GM18870 (cell line): ENCODE results near the gene TRIM14.
A peak's percentile ranks its signal among the peaks of the same experiment; 100 is the strongest.
"Not testable (repeated sequence)": the region's sequence is repeated elsewhere in the genome, so short reads cannot be mapped to it uniquely, and the experiment has no call there.

ENCODE experiments used
- ATAC-seq: cut with Tn5 transposase; IDR thresholded peaks from one replicate; pipeline ENCODE4 v1.9.1; 2021; ENCODE audit warnings: moderate library complexity; ENCODE audit not compliant: unreplicated experiment

The TRIM14 gene

DNA sequence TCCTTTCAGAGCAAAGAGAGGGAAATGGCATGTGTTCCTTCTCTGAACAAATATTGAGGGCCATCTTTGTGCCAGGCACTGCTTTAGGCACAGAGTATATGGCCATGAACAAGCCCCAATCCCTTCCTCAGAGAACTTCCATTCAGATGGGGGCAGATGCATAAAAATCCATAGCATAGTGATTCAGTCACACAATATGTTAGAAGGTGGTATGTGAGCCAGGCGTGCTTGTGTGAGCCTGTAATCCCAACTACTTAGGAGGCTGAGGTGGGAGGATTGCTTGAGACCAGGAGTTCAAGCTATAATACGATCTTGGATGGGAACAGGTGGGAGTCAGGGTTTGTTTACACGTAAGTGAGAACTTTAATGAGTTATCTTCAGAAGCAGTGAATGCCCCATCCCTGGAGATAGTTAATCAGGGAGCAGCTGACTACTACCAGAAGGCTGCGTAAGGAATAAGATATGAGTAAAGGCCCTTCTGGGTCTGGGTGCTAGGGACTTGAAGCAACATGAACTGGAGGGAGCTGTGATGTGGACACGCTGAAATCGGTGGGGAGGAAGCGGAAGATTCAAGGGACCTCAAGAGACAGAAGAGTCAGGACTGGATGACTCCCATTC, 35.3 kb downstream of the TRIM14 start:
- ATAC-seq = no peak

DNA sequence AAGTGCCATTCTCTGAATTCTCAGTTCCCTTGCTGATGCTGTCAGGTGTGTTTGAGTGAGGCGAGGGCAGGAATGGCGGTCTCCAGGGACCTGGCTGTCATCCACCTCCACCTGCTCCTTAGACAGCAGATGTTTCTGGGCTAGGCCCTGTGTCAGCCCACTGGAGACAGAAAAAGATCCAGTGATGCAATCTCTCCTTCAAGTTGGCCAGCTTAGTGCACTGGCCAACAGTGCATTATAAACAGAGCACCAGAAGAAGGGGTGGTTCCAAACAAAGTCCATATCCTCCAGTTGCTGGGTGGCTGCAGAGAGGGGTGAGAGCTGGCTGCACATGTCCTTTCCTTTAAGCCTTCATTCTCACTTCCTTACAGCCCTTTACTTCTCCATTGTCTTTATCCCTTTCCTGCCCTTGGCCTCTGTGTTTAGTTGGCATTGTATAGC, 35.9 kb downstream of the TRIM14 start:
- ATAC-seq = no peak

DNA sequence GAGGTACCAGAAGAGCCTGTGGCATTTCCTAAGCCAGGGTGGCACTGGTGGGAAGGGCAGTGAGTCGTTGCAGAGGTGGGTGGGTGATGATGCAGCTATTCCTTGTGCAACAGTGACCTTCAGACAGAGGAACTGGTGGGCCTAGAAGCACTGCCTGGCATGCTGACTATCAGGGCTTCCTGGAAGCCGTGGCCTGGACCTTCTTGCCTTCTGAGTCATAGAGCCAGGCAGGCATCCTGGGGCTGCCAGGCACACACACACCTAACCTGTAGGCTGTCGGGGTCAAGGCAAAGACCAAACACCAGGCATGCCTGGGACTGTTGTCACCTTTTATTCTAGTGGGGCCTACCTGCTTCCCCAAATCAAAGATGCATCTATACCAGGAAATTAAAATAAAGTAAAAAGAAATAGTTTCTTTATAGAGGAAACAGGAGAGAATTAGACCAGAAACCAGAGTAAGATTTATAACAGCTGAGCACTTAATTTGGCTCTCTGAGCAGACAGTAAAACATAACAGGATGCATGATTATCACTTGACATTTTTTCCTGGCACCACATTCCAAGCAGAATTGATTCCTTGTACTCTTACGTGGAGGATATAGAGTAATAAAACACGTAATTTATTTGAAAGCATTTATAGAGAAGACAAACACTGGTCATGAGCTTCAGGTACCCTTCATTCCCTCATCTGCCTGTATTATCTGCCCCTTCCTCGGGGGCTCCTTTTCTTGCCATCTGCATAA, 37.4 kb downstream of the TRIM14 start:
- ATAC-seq = no peak

DNA sequence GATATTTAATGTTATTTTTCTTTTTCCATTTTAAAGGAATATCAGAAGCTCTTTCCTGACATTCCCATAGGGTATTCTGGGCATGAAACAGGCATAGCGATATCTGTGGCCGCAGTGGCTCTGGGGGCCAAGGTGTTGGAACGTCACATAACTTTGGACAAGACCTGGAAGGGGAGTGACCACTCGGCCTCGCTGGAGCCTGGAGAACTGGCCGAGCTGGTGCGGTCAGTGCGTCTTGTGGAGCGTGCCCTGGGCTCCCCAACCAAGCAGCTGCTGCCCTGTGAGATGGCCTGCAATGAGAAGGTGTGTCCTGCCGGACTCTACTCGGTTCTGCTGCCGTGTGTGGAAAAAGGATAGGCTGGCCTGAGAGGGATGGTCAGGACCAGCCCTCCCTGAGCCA, 38.2 kb downstream of the TRIM14 start:
- no peak for ATAC-seq

DNA sequence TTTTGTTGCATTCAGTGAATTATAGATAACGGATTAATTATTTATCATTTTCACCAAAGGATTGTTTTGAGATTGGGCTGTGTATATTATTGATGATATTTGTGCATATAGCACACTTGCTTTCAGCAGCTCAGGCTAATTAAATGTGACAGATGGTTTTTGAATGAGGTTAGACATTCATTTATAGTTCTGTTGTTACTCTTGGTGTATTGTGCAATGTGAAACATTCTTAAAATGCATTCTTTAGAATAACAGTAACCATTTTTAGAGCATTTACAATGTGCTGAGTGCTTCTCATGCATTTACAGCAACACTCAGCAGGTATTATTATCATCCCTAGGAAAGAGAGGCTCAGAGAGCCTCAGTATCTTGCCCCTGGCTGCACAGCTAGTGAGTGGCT, 38.7 kb downstream of the TRIM14 start:
- ATAC-seq = no peak

DNA sequence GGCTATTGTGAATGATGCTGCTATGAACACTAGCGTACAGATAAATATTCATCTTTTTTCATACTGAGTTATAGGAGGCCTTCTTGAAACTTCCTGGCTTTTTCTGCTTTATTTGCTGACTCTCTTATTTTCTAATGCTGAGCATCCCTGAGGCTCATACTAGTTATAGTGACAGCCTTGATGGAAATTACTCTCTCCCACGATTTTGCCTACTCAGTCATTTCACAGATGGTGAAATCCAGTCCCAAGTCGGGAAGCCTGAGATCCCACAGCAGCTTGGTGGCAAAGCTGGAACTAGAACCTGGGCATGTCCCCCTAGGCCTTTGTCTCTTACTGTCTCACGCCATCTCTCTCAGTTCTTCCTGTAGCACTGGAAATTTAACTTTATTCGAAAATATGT, 40.1 kb downstream of the TRIM14 start:
- no peak for ATAC-seq

DNA sequence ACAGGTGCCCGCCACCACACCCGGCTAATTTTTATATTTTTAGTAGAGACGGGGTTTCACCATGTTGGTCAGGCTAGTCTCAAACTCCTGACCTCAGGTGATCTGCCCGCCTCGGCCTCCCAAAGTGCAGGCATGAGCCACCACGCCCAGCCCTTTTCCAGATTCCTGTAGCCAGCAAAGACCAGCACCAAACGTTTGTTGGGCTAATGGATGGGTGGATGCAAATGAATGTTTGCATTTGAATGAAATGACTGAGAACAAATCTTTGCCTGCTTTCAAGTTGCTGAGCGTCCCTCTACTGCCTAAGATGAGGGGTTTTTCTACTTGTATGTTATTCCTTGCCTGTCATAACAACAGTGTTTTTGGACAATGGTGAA, 42.5 kb downstream of the TRIM14 start:
- not testable (repeated sequence) for ATAC-seq

DNA sequence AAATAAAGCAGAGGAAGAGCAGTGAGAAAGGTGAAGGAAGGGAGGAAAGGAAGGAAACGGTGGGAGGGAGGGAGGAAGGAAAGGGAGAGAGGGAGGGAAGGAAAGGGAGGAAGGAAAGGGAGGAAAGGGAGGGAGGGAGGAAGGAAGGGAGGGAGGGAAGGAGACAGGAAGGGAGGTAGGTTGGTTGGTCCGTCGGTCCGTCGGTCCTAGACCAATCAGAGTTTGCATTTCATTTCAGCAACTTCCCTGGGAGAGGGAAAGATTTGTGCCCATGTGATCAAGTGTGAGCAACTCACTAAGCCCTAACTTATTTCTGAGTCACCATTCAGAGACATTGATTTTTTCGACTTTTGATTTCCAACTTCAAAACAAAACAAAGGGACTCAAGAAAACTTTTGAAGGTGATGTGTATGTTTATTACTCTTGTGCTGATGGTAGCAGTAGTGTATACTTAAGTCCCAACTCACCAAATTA, 43.7 kb downstream of the TRIM14 start:
- ATAC-seq = no peak

DNA sequence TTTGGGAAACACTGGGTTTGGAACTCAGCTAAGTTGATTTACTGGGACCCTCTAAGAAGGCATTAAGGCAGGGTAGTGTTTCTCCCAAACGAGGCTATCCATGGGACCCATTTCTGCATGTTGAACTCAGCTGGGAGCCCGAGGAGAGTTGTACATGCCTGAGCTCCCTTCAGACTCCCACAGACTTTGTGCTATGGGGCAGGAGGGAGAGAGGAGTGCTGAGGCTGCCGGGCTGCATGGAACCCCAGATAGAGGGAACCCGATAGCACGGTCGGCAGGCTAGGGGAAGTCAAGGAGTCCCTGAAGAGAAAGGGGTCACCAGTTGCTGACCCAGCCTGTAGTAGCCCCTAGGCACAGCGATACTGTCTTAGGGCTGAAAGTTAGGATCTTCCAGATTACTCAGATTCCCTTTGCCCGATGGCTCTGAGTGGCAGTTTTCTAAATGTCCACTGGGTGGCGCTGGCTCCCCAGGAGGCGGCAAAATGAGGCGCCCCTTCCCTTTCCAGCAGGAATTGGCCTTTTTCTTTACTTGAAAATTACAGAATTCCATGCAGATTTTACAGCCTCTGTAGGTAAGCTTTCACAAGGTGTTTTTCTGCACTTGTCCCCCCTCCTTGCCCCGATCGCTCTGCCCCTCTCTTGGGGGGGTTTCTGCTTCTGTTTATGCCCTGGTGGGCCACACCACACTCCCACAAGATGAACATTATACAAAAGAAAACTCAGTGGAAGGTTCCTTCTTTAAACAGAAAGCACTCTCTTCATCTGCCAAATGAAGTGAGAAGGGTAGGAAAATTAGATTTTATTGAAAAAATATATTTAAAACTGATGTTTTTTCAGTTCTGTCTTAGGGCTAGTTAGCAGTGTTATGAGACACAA, 44.7 kb downstream of the TRIM14 start:
- ATAC-seq = no peak

DNA sequence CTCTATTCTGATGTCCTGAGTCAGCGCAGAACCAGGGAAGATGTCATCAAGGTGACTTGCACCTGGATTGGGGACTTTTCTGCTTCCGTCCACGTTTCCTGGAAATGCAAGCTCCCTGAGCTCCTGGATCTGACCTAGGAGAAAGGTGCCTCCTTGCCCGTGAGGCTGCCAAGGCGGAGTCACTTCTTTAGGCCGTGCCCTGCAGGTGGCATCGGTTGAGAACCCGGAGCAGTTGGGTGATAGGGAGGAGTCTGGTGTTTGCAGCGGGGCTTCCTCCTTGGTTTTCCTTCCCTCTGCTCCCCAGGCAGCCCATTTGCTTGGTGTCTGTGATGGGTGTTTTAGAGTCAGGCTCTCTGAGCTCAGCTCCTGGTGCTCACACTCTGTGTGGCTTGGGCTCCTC, 47.3 kb downstream of the TRIM14 start:
- ATAC-seq = no peak

DNA sequence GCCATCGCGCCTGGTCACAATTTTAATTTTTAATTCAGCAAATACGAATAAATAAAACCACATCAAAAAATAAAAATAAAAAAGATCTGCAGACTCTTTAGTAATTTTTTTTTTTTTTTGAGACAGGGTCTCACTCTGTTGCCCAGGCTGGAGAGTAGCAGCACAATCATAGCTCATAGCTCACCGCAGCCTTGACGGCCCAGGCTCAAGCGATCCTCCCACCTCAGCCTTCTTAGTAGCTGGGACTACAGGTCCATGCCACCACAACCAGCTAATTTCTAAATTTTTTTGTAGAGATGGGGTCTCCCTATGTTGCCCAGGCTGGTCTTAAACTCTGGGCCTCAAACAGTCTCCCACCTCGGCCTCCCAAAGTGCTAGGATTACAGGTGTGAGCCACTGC, 48.3 kb downstream of the TRIM14 start:
- ATAC-seq = no peak

DNA sequence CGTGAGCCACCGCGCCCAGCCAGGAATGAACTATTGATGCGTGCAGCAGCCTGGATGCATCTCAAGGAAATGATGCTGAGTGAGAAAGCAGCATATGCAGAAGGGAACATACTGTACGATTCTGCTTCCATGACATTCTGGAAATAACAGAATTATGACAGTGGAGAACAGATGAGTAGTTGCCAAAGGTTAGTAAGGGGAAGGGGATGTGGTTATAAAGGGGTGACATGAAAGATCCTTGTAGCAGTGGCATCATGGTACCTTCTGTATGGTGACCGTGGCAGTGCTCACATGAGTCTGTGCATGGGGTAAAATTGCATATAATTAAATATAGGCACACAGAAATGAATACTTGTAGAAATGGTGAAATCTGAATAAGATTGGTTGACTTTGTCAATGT, 49.5 kb downstream of the TRIM14 start:
- ATAC-seq = no peak

DNA sequence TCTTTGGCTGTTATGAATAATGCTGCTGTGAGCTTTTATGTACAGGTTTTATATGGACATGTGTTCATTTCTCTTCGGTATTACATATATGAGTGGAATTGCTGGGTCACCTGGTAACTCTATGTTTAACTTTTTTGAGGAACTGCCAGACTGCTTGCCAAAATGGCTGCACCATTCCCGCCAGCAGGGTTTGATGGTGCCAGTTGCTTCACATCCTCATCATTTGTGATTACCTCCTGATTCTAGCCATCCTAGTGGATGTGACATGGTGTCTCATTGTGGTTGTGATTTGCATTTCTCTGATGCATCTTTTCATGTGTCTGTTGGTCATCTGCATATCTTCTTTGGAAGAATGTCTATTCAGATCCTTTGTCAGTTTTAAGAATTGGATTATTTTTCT, 51.8 kb downstream of the TRIM14 start:
- no peak for ATAC-seq

DNA sequence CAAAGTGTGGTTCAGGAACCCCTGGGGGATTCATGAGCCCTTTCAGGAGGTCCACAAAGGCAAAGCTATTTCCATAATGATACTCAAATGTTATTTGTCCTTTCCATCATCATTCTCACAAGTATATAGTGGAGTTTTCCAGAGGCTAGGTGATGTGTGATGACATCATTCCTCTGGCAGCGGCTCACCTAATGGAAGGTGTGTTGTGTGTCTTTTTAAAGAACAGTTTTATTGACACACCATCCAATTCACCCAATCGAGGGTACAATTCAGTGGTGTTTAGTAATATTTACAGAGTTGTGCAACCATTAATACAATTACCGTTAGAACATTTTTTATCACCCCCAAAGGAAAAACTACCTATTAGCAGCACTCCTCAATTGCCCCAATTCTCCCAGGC, 52.8 kb downstream of the TRIM14 start:
- no peak for ATAC-seq

DNA sequence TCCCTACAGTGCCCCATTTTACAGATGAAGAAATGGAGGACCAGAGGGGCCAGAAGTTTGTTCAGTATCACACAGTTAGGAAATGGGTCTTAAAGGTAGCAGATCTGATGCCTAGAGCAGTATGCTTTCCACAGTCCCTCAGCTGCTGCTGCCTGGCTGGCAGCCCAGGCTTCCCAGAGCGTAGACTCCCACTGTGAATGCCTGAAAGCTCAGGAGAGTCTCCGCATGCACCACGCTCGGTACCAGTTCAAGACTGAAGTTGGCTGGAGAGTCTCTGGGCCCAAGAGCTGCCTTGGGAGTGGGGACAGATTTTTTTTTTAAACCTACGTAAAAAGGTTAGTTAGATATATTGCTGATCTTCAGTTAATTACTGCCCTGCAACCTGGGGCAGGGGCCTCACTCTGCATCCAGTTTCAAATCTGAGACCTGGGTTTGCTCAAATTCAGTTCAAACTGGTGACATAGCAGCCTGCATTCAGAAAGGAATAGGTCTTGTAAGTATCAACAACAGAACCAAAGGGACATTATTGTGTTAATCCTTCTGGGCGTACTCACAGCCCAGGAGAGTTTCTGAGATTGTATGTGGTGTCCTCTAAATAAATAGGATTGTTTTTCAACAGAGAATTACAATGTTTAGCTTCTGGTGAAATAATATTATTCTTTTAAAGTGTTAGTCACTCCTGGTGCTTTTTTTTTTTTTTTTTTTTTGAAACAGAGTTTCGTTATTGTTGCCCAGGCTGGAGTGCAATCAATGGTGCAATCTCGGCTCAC, 54.2 kb downstream of the TRIM14 start:
- ATAC-seq = no peak

DNA sequence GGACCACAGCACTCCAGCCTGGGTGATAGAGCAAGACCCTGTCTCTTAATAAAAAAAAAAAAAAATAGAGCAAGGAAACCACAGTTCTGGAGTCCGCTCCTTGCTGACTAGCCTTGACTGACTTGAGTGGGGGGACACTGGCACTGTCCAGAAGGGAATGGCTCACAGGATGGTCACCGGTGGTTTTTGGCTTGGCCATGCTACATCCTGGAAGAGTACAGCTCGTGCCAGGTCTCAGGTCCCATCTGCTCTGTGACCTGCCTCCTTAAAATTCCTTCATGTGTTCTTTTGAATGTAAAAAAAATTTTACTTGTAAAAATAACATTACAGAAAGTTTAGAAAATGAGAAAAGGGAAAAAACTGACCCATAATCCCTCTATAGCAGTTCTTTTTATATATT, 56.9 kb downstream of the TRIM14 start:
- ATAC-seq = no peak

DNA sequence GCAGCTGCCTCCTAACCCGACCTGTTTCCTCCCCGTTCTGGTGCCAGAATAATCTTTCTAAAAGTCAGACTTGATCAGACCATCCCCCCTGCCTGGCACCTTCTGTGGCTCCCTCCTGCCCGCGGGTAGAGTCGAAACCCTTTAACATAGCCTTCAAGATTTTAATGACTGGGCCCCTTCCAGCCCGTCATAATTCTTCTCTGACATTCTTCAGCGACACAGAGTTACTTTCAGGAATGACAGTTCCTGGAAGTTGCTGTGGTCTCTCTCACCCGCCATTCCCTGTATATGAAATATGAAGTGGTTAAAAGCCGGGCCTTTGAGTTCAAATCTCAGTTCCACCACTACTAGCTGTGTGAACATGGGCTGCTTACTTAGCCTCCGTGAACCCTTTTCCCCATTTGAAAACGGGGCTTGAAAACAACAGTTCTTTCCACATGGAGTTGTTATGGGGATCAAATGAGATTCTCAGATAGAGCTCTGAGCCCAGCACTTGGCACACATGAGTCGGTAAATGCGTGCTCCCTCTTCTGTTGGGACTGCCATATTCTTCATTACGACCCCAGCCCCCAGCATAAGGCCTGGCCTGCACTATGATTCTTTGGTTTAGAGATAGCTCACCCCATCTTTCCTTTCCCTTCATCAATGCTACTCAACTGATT, 61.8 kb downstream of the TRIM14 start:
- peak; percentile 4 for ATAC-seq

DNA sequence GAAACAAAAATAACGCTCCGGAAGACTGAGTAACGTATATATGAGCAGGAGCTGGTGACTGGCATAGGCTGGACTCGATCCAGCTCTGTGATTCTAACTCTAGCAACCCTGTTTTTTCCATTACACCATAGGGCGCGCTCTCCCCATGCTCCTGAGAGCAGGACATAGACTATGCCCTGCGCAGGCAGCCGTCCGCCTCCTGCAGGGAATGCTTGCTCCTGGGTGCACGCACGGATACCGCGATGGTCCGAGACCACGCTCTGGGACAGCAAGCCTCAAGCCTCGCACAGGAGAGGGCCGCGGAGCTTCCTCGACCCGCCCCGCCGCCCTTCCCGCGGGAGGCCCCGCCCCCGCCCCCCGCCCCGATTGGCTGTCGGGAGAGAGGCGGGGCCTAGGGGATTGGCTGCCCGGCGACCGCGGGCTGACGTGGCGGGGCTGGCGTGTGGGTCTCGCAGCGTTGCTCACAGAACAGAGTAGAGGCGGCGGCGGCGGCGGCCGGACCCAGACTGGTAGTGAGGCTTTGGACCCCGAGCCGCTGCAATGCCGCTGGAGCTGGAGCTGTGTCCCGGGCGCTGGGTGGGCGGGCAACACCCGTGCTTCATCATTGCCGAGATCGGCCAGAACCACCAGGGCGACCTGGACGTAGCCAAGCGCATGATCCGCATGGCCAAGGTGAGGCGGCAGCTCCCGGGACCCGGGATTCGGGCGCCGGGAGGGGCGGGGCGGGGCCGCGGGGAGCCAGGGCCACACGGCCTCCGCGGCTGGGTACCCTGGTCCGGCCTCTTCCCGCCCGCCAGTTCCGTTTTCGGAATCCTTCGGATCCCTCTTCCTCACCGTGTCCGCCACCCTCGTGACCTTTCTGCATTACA, 62.5 kb downstream of the TRIM14 start, which contains the start of gene NANS:
TSS of gene NANS (plus strand) at position 464 of the 869 bp plus-strand sequence. CDS start at position 541, 77 bp downstream.
- ATAC-seq = peak; percentile 71

DNA sequence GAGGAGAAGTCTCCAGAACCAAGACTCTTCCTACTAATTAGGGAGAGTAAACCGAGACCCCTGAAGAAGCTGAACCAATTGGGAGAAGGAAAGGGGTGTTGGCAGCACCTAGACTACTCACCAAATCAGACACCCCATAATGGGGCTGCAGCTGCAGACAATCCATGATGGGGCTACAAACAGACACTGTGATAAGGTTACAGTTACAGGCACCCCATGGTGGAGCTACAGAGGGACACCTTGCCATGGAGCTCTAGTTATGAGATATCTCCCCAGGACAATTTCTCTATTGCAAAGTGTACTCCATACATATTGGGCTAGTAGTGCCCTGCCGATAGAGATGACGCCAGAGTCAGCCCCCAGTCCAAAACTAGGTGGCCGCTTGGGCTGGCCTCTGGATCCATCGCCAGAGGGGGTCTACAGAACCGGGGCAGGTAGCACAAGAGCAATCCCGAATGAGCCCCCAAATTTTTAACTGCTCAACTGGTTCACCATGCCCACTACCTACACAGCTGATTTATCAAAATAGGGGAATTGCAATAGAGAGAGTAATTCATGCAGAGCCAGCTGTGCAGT, 64.6 kb downstream of the TRIM14 start:
- no peak for ATAC-seq
